ENCODE data around the gene AFF1.

- peak in 1 of 2 donors; percentile 42 for TF ChIP-seq CTCF (conservative IDR thresholded peaks at IDR 0.05 in 1 of 2, IDR thresholded peaks at IDR 0.05 in 1 of 2; ENCODE audit: extremely low read depth in 1 of 2, insufficient read depth in 1 of 2, low read depth in 1 of 2, low read length in 2 of 2)
- TF ChIP-seq EZH2 (IDR thresholded peaks at IDR 0.05; ENCODE audit: borderline replicate concordance, low read length): no peak
Observed at GRCh38 chr4:87120411-87121162, 185.8 kb downstream of the AFF1 start.

All from mammary epithelial cell (primary cell).